GM12878 (cell line): ENCODE measurements around the gene CMSS1. TPM values are rescaled to one million over a fixed set of nuclear protein-coding genes. Genes with fewer than 3 reads are reported as not detected.

Experiments
- ATAC-seq: fragments of 200-7000 bp; cut with Tn5 transposase; 3 replicates; pipeline ENCODE4 v1.9.1; 2020; ENCODE audit warnings: mild to moderate bottlenecking, moderate library complexity
- BruUV-seq: library from RNA; stranded (reverse); fragments of 400-500 nt; replicated peaks from 2 replicates; lab custom pipeline; 2021; lab: Mats Ljungman, UMichigan
- CTCF ChIA-PET: fragments of 300-600 bp; sonication (Branson Sonifier 250); formaldehyde crosslinking; extraction: SDS; loops from one replicate; lab custom pipeline; 2021; ENCODE audit warnings: inconsistent platforms; lab: Yijun Ruan, JAX
- POLR2A ChIA-PET: fragments of 350-600 bp; formaldehyde crosslinking; extraction: SDS; loops from one replicate; lab custom pipeline; 2021; ENCODE audit warnings: inconsistent platforms; lab: Charles Lee
- RAD21 ChIA-PET: fragments of 300-600 bp; sonication (Branson Sonifier 250); formaldehyde crosslinking; loops from one replicate; lab custom pipeline; 2023; ENCODE audit warnings: antibody characterized with exemption; ENCODE audit not compliant: unreplicated experiment; lab: Charles Lee
- SMC1A ChIA-PET: fragments of 300-600 bp; sonication (Branson Sonifier 250); formaldehyde crosslinking; loops from one replicate; lab custom pipeline; 2023; ENCODE audit not compliant: unreplicated experiment, uncharacterized antibody; lab: Charles Lee
- DNase-seq: peaks from one replicate; pipeline ENCODE4 v3.0.0-alpha.2; 2011; ENCODE audit warnings: low read depth, low spot score
- FAIRE-seq: peaks from 3 replicates; lab custom pipeline; 2011; peaks lifted over from hg19 to GRCh38; lab: Jason Lieb, UNC
- H2AFZ ChIP-seq: 2 replicates; pipeline ENCODE4 v1.6.0; 2011; ENCODE audit warnings: low read depth, low read length, control low read depth; ENCODE audit not compliant: control insufficient read depth
- H3K27ac ChIP-seq: 2 replicates; pipeline ENCODE4 v1.5.1; 2011; ENCODE audit warnings: control low read depth; ENCODE audit not compliant: control insufficient read depth, insufficient read depth
- H3K27me3 ChIP-seq, 2 experiments: replicated peaks in 1 of 2; 2 replicates each; pipeline versions ENCODE4 v1.6.0 to v1.6.1; 2011; ENCODE audit warnings: low read length in 1 of 2; ENCODE audit not compliant: control insufficient read depth in 2 of 2, insufficient read depth in 2 of 2
- H3K36me3 ChIP-seq, 2 experiments: 2 replicates each; pipeline ENCODE4 v1.5.1; 2011; ENCODE audit warnings: low read length in 1 of 2; ENCODE audit not compliant: control insufficient read depth in 2 of 2, insufficient read depth in 2 of 2
- H3K4me1 ChIP-seq: 2 replicates; pipeline ENCODE4 v1.6.1; 2011; ENCODE audit warnings: mild to moderate bottlenecking, low read length, moderate library complexity, mixed read lengths; ENCODE audit not compliant: control insufficient read depth, insufficient read depth
- H3K4me2 ChIP-seq: 2 replicates; pipeline ENCODE4 v1.6.0; 2011; ENCODE audit warnings: control low read depth; ENCODE audit not compliant: control insufficient read depth, insufficient read depth
- H3K4me3 ChIP-seq: fragments of 200-600 bp; sonication (generic); 2 replicates; pipeline ENCODE4 v1.5.1; 2016
- H3K79me2 ChIP-seq: 2 replicates; pipeline ENCODE4 v1.6.0; 2011; ENCODE audit warnings: low read length; ENCODE audit not compliant: control insufficient read depth, insufficient read depth
- H3K9ac ChIP-seq: 2 replicates; pipeline ENCODE4 v1.8.0; 2011; ENCODE audit warnings: low read length, control low read depth, mixed read lengths; ENCODE audit not compliant: control insufficient read depth, insufficient read depth
- H3K9me3 ChIP-seq: replicated peaks from 3 replicates; pipeline ENCODE4 v1.5.1; 2011; ENCODE audit warnings: mild to moderate bottlenecking, low read length; ENCODE audit not compliant: control insufficient read depth, insufficient read depth
- H4K20me1 ChIP-seq: 2 replicates; pipeline ENCODE4 v1.6.0; 2011; ENCODE audit not compliant: control insufficient read depth, insufficient read depth
- BRCA1 ChIP-seq: IDR thresholded peaks from 2 replicates; pipeline ENCODE4 v1.6.1; 2011; ENCODE audit warnings: low read depth, low read length, improper control_type of control experiment
- CBX3 ChIP-seq: fragments of 200-600 bp; sonication (generic); IDR thresholded peaks from 2 replicates; pipeline ENCODE4 v1.6.1; 2016; ENCODE audit warnings: low read depth, borderline replicate concordance
- CUX1 ChIP-seq: IDR thresholded peaks from 2 replicates; pipeline ENCODE4 v1.6.1; 2012; ENCODE audit warnings: improper control_type of control experiment, low read depth, low read length; ENCODE audit not compliant: insufficient replicate concordance
- IRF5 ChIP-seq: fragments of 450-650 bp; IDR thresholded peaks from 2 replicates; pipeline ENCODE4 v1.6.1; 2017; ENCODE audit warnings: borderline replicate concordance
- JUND ChIP-seq: IDR thresholded peaks from 2 replicates; pipeline ENCODE4 v1.6.1; 2012; ENCODE audit warnings: low read depth, mild to moderate bottlenecking, low read length, improper control_type of control experiment, moderate library complexity
- MYB ChIP-seq: fragments of 150-350 bp; IDR thresholded peaks from 2 replicates; pipeline ENCODE4 v1.6.1; 2014; ENCODE audit warnings: mild to moderate bottlenecking, low read depth, low read length, borderline replicate concordance
- NKRF ChIP-seq: fragments of 450-650 bp; conservative IDR thresholded peaks from 2 replicates; pipeline ENCODE4 v1.6.1; 2017; ENCODE audit warnings: mild to moderate bottlenecking, moderate library complexity
- WGBS: methylation state at CpG from one replicate; pipeline ENCODE4 v1.1.6; 2016; ENCODE audit warnings: low lambda C conversion rate; ENCODE audit not compliant: insufficient replicate concordance, insufficient coverage; ENCODE audit errors: missing lambda C conversion rate; 5-methylcytosine and 5-hydroxymethylcytosine counted together
- in situ Hi-C: fragments of 300-500 bp; cut with MboI; formaldehyde crosslinking; loops from 9 replicates; pipeline ENCODE4 v1.14.3; 2018; ENCODE audit warnings: mixed read lengths
- intact Hi-C: fragments of 100-400 bp; cut with micrococcal nuclease; formaldehyde crosslinking; loops from one replicate; pipeline ENCODE4 v1.14.2; 2022; ENCODE audit not compliant: unreplicated experiment
- polyA plus RNA-seq, 11 experiments: library from polyadenylated mRNA; depleted of rRNA in 4 of 11; unstranded in 6 of 11; stranded (reverse) in 5 of 11; fragments of >200 nt; fragmentation: Nextera tagmentation in 4 of 11; fragmentation: Illumina TruSeq in 1 of 11; extraction: Ambion mirVana in 4 of 11; extraction: Trizol in 1 of 11; gene quantifications; 1 replicate in 1 of 11; 2 replicates in 10 of 11; pipeline versions ENCODE4 v1.2.1 to v1.2.3, GENCODE V29; 2011 to 2016; ENCODE audit warnings: inconsistent platforms in 2 of 11, missing spikeins in 2 of 11, low read depth in 1 of 11
- total RNA-seq, 4 experiments: library from RNA; depleted of rRNA in 3 of 4; stranded (reverse); fragments of >200 nt in 3 of 4; fragmentation: Illumina TruSeq in 1 of 4; extraction: Trizol in 1 of 4; gene quantifications; 2 replicates each; pipeline versions ENCODE4 v1.2.1 to v1.2.3, GENCODE V29; 2013 to 2021
- TF ChIP-seq, protein P1 (sequence below): fragments of 450-650 bp; IDR thresholded peaks from 2 replicates; pipeline ENCODE4 v1.6.1; 2017; ENCODE audit warnings: mild to moderate bottlenecking, moderate library complexity

CMSS1 gene
- total and polyA plus RNA-seq, 10 of the 15 experiments (the other 5 are each of a cell fraction or from before 2014, with no cell fraction given): 31.0 to 118 (median 70.1) TPM

- Histone ChIP-seq H3K4me1 (no peaks in the 10 kb centered on the region), H3K4me3 (no peak overlapping the region), H3K79me2 (no peaks in the 10 kb centered on the region), H3K9ac (no peak overlapping the region), H3K9me3 (no peaks in the 10 kb centered on the region), H3K27me3 (no peaks in the 10 kb centered on the region), H3K27ac (no peak overlapping the region), H3K4me2 (no peak overlapping the region), H3K36me3 (no peaks in the 10 kb centered on the region), H2AFZ (no peak overlapping the region), H4K20me1 (no peaks in the 10 kb centered on the region)
- ATAC-seq (no peak), DNase-seq (no peak), FAIRE-seq (no peak)
- CTCF ChIA-PET: interaction anchor here (1.6 to 2.7 kb wide), 2 partner anchors 10 to 22 kb away, joined by 5 to 10 read pairs; no protein-coding TSS in a partner anchor
- SMC1A ChIA-PET: interaction anchor here (0.9 to 1.3 kb wide), 2 partner anchors 12 to 234 kb away, joined by 3 read pairs; no protein-coding TSS in a partner anchor
- intact Hi-C loops (no loop called here), in situ Hi-C loops (no loop called here)
- RAD21 ChIA-PET: no interaction called here
- BruUV-seq: no TSS peak
- POLR2A ChIA-PET: no interaction called here
- WGBS: 100% methylated on average over 1 of the region's 1 CpG
- TF ChIP-seq JUND (no peak), CBX3 (no peak), MYB (no peak), BRCA1 (no peak), IRF5 (no peak), CUX1 (no peak), NKRF (no peak)
- TF ChIP-seq, protein P1, sequence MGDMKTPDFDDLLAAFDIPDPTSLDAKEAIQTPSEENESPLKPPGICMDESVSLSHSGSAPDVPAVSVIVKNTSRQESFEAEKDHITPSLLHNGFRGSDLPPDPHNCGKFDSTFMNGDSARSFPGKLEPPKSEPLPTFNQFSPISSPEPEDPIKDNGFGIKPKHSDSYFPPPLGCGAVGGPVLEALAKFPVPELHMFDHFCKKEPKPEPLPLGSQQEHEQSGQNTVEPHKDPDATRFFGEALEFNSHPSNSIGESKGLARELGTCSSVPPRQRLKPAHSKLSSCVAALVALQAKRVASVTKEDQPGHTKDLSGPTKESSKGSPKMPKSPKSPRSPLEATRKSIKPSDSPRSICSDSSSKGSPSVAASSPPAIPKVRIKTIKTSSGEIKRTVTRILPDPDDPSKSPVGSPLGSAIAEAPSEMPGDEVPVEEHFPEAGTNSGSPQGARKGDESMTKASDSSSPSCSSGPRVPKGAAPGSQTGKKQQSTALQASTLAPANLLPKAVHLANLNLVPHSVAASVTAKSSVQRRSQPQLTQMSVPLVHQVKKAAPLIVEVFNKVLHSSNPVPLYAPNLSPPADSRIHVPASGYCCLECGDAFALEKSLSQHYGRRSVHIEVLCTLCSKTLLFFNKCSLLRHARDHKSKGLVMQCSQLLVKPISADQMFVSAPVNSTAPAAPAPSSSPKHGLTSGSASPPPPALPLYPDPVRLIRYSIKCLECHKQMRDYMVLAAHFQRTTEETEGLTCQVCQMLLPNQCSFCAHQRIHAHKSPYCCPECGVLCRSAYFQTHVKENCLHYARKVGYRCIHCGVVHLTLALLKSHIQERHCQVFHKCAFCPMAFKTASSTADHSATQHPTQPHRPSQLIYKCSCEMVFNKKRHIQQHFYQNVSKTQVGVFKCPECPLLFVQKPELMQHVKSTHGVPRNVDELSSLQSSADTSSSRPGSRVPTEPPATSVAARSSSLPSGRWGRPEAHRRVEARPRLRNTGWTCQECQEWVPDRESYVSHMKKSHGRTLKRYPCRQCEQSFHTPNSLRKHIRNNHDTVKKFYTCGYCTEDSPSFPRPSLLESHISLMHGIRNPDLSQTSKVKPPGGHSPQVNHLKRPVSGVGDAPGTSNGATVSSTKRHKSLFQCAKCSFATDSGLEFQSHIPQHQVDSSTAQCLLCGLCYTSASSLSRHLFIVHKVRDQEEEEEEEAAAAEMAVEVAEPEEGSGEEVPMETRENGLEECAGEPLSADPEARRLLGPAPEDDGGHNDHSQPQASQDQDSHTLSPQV: no peak
Observed at GRCh38 chr3:100019719-100020118, 202.1 kb downstream of the CMSS1 start.
